ENCODE data around the gene PLEKHA5. TPM values are rescaled to one million over a fixed set of nuclear protein-coding genes. Genes with fewer than 3 reads are reported as not detected.

Gene PLEKHA5
- polyA plus RNA-seq, 1 donor (not counting 4 experiments of a cell fraction or from before 2014, with no cell fraction given) = 21.7 TPM

GRCh38 chr12:19307451-19307850 is 177.9 kb downstream of the PLEKHA5 start:
- H2AFZ ChIP-seq (ENCODE audit: control insufficient read depth, low read length) = no peak overlapping the region
- TF ChIP-seq, protein P1, sequence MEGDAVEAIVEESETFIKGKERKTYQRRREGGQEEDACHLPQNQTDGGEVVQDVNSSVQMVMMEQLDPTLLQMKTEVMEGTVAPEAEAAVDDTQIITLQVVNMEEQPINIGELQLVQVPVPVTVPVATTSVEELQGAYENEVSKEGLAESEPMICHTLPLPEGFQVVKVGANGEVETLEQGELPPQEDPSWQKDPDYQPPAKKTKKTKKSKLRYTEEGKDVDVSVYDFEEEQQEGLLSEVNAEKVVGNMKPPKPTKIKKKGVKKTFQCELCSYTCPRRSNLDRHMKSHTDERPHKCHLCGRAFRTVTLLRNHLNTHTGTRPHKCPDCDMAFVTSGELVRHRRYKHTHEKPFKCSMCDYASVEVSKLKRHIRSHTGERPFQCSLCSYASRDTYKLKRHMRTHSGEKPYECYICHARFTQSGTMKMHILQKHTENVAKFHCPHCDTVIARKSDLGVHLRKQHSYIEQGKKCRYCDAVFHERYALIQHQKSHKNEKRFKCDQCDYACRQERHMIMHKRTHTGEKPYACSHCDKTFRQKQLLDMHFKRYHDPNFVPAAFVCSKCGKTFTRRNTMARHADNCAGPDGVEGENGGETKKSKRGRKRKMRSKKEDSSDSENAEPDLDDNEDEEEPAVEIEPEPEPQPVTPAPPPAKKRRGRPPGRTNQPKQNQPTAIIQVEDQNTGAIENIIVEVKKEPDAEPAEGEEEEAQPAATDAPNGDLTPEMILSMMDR (optimal IDR thresholded peaks at IDR 0.05 in 1 of 3, IDR thresholded peaks at IDR 0.05 in 1 of 3, conservative IDR thresholded peaks at IDR 0.05 in 1 of 3; ENCODE audit: extremely low read depth in 1 of 3, insufficient read depth in 2 of 3, low read length in 3 of 3) = no peak
- TF ChIP-seq EZH2 (IDR thresholded peaks at IDR 0.05; ENCODE audit: low read length) = no peak
- FAIRE-seq = no peak

GRCh38 chr12:19311165-19311564 is 181.6 kb downstream of the PLEKHA5 start:
- TF ChIP-seq, protein P1 (optimal IDR thresholded peaks at IDR 0.05 in 1 of 3, IDR thresholded peaks at IDR 0.05 in 1 of 3, conservative IDR thresholded peaks at IDR 0.05 in 1 of 3; ENCODE audit: extremely low read depth in 1 of 3, insufficient read depth in 2 of 3, low read length in 3 of 3) = no peak
- no peak for TF ChIP-seq EZH2 (IDR thresholded peaks at IDR 0.05; ENCODE audit: low read length)
- Histone ChIP-seq H3K9ac (ENCODE audit: control insufficient read depth, extremely low read depth, insufficient read depth, low read length) (no peak overlapping the region), H2AFZ (ENCODE audit: control insufficient read depth, low read length) (no peak overlapping the region), H3K4me3 (ENCODE audit: control insufficient read depth in 2 of 3, extremely low read depth in 1 of 3, insufficient read depth in 2 of 3, low read depth in 1 of 3, low read length in 3 of 3) (no peak overlapping the region), H3K9me1 (ENCODE audit: control insufficient read depth, extremely low read depth, insufficient read depth, low read length) (no peaks in the 10 kb centered on the region), H4K20me1 (ENCODE audit: control insufficient read depth, extremely low read depth, insufficient read depth, low read length) (no peaks in the 10 kb centered on the region), H3K27me3 (ENCODE audit: control insufficient read depth, extremely low read depth, insufficient read depth, low read length) (no peaks in the 10 kb centered on the region), H3K4me2 (ENCODE audit: control insufficient read depth, extremely low read depth, insufficient read depth, low read depth, low read length) (no peak overlapping the region), H3K36me3 (ENCODE audit: control insufficient read depth in 2 of 2, extremely low read depth in 1 of 2, insufficient read depth in 2 of 2, low read length in 2 of 2) (peaks cover 3 to 6% of the 10 kb centered on the region in 2 experiments), H3K9me3 (ENCODE audit: control insufficient read depth, low read depth, low read length) (no peaks in the 10 kb centered on the region), H3K27ac (ENCODE audit: control insufficient read depth, insufficient read depth, low read length) (no peak overlapping the region), H3K4me1 (ENCODE audit: control insufficient read depth, extremely low read depth, insufficient read depth, low read length) (no peaks in the 10 kb centered on the region), H3K79me2 (ENCODE audit: control insufficient read depth, insufficient read depth, low read length) (no peaks in the 10 kb centered on the region)
- DNase-seq (ENCODE audit: low read depth, low spot score) = no peak
- dilution Hi-C loops (cut with MboI; ENCODE audit: extremely low pct_ligation_motif_present, low sequenced_read_pairs) = no loop called here
- FAIRE-seq = no peak

More at GRCh38 chr12:19307451-19307850, 177.9 kb downstream of the PLEKHA5 start:
- H3K9me3 ChIP-seq (ENCODE audit: control insufficient read depth, low read depth, low read length) = no peaks in the 10 kb centered on the region
- no peak for DNase-seq (ENCODE audit: low read depth, low spot score)
- dilution Hi-C loops (cut with MboI; ENCODE audit: extremely low pct_ligation_motif_present, low sequenced_read_pairs) = no loop called here
- H3K9ac ChIP-seq (ENCODE audit: control insufficient read depth, extremely low read depth, insufficient read depth, low read length) = no peak overlapping the region
- H3K4me1 ChIP-seq (ENCODE audit: control insufficient read depth, extremely low read depth, insufficient read depth, low read length) = no peaks in the 10 kb centered on the region
- peaks cover 6% of the 10 kb centered on the region in 2 experiments for H3K36me3 ChIP-seq (ENCODE audit: control insufficient read depth in 2 of 2, extremely low read depth in 1 of 2, insufficient read depth in 2 of 2, low read length in 2 of 2)
- H3K9me1 ChIP-seq (ENCODE audit: control insufficient read depth, extremely low read depth, insufficient read depth, low read length) = no peaks in the 10 kb centered on the region
- H3K4me3 ChIP-seq (ENCODE audit: control insufficient read depth in 2 of 3, extremely low read depth in 1 of 3, insufficient read depth in 2 of 3, low read depth in 1 of 3, low read length in 3 of 3) = no peak overlapping the region
- no peaks in the 10 kb centered on the region for H4K20me1 ChIP-seq (ENCODE audit: control insufficient read depth, extremely low read depth, insufficient read depth, low read length)
- H3K4me2 ChIP-seq (ENCODE audit: control insufficient read depth, extremely low read depth, insufficient read depth, low read depth, low read length) = no peak overlapping the region
- H3K79me2 ChIP-seq (ENCODE audit: control insufficient read depth, insufficient read depth, low read length) = no peaks in the 10 kb centered on the region
- H3K27me3 ChIP-seq (ENCODE audit: control insufficient read depth, extremely low read depth, insufficient read depth, low read length) = no peaks in the 10 kb centered on the region
- no peak overlapping the region for H3K27ac ChIP-seq (ENCODE audit: control insufficient read depth, insufficient read depth, low read length)

Data from keratinocyte (primary cell).